ENCODE data around the gene ARHGEF7.
"Not testable (repeated sequence)": the region's sequence is repeated elsewhere in the genome, so short reads cannot be mapped to it uniquely, and the experiment has no call there.

Gene ARHGEF7

GRCh38 chr13:111256946-111257345 is 141.8 kb downstream of the ARHGEF7 start:
- DNase-seq: no peak

GRCh38 chr13:111257899-111258298 is 142.8 kb downstream of the ARHGEF7 start:
- not testable (repeated sequence) for DNase-seq

GRCh38 chr13:111258637-111259036 is 143.5 kb downstream of the ARHGEF7 start:
- DNase-seq: no peak

- DNase-seq: no peak
Measured at GRCh38 chr13:111259058-111259457, 143.9 kb downstream of the ARHGEF7 start.

- no peak for DNase-seq
Measured at GRCh38 chr13:111261326-111261725, 146.2 kb downstream of the ARHGEF7 start.

GRCh38 chr13:111262281-111262680 is 147.2 kb downstream of the ARHGEF7 start:
- no peak for DNase-seq

GRCh38 chr13:111262715-111263114 is 147.6 kb downstream of the ARHGEF7 start:
- DNase-seq: no peak

GRCh38 chr13:111263566-111263965 is 148.5 kb downstream of the ARHGEF7 start:
- no peak for DNase-seq

GRCh38 chr13:111265006-111265700 is 150.0 kb downstream of the ARHGEF7 start:
- DNase-seq: no peak

- no peak for DNase-seq
Measured at GRCh38 chr13:111265701-111266035, 150.6 kb downstream of the ARHGEF7 start.

- no peak for DNase-seq
Measured at GRCh38 chr13:111267205-111267604, 152.1 kb downstream of the ARHGEF7 start.

GRCh38 chr13:111267784-111268183 is 152.7 kb downstream of the ARHGEF7 start:
- no peak for DNase-seq

GRCh38 chr13:111269508-111269907 is 154.4 kb downstream of the ARHGEF7 start:
- no peak for DNase-seq

GRCh38 chr13:111270126-111270525 is 155.0 kb downstream of the ARHGEF7 start:
- no peak for DNase-seq

- no peak for DNase-seq
Measured at GRCh38 chr13:111270765-111271698, 155.9 kb downstream of the ARHGEF7 start.

GRCh38 chr13:111272117-111272516 is 157.0 kb downstream of the ARHGEF7 start:
- no peak for DNase-seq

- DNase-seq: no peak
Measured at GRCh38 chr13:111275382-111275781, 160.3 kb downstream of the ARHGEF7 start.

- DNase-seq: no peak
Measured at GRCh38 chr13:111275995-111276618, 161.0 kb downstream of the ARHGEF7 start.

GRCh38 chr13:111278258-111278657 is 163.1 kb downstream of the ARHGEF7 start:
- DNase-seq: no peak

GRCh38 chr13:111278743-111279652 is 163.9 kb downstream of the ARHGEF7 start:
- no peak for DNase-seq

GRCh38 chr13:111280226-111280625 is 165.1 kb downstream of the ARHGEF7 start:
- no peak for DNase-seq
